ENCODE results near the gene CLDND2. TPM values are rescaled to one million over a fixed set of nuclear protein-coding genes. Genes with fewer than 3 reads are reported as not detected.

The CLDND2 gene
- total RNA-seq, 6 donors from 2014 or later = 0.89 to 3.0 (median 1.7) TPM; not detected in 3

GRCh38 chr19:51361239-51361638 is 7.6 kb downstream of the CLDND2 start:
- Histone ChIP-seq H3K36me3 (no peaks in the 10 kb centered on the region), H3K4me1 (peaks cover 13 to 35% (median 16%) of the 10 kb centered on the region in 4 donors), H3K4me3 (no peak overlapping the region), H3K9me3 (no peaks in the 10 kb centered on the region), H3K27ac (no peak overlapping the region), H3K27me3 (no peaks in the 10 kb centered on the region)
- TF ChIP-seq POLR2A (IDR thresholded peaks at IDR 0.05) = no peak
- TF ChIP-seq, protein P1, sequence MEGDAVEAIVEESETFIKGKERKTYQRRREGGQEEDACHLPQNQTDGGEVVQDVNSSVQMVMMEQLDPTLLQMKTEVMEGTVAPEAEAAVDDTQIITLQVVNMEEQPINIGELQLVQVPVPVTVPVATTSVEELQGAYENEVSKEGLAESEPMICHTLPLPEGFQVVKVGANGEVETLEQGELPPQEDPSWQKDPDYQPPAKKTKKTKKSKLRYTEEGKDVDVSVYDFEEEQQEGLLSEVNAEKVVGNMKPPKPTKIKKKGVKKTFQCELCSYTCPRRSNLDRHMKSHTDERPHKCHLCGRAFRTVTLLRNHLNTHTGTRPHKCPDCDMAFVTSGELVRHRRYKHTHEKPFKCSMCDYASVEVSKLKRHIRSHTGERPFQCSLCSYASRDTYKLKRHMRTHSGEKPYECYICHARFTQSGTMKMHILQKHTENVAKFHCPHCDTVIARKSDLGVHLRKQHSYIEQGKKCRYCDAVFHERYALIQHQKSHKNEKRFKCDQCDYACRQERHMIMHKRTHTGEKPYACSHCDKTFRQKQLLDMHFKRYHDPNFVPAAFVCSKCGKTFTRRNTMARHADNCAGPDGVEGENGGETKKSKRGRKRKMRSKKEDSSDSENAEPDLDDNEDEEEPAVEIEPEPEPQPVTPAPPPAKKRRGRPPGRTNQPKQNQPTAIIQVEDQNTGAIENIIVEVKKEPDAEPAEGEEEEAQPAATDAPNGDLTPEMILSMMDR (IDR thresholded peaks at IDR 0.05) = no peak
- 89 to 96% methylated on average over 7 to 13 of the region's 13 CpGs for WGBS, 2 donors
- DNase-seq (no peak), ATAC-seq (ENCODE audit: low FRiP score in 2 of 2) (no peak)

DNA sequence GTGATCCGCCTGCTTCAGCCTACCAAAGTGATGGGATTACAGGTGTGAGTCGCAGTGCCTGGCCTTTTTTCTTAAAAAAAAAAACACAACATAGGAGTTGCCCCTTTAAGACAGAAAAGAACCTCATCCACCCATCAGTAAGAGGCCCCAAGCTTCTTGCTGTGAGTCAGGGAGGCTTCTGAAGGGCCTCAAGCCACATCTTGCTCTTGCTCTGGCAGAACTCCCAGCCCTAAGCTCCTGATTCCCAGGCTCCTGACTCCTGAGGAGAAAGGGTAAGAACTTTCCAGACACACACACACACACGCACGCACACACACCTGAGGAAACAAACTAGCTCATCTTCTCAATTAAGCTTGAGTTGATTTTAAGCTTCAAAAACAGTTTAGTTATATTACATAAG is 9.5 kb downstream of the CLDND2 start:
- 93 to 96% methylated on average over 4 of the region's 4 CpGs for WGBS, 2 donors

GRCh38 chr19:51357952-51358351 is 10.9 kb downstream of the CLDND2 start:
- H3K36me3 ChIP-seq = peaks cover 0 to 2% (median under 1%) of the 10 kb centered on the region in 4 donors
- ATAC-seq (ENCODE audit: low FRiP score in 2 of 2) = no peak
- TF ChIP-seq POLR2AphosphoS5 (IDR thresholded peaks at IDR 0.05) (no peak), POLR2A (IDR thresholded peaks at IDR 0.05) (no peak), EP300 (IDR thresholded peaks at IDR 0.05) (no peak)
- TF ChIP-seq, protein P1 (IDR thresholded peaks at IDR 0.05) = no peak
- WGBS, 2 donors = 82 to 93% methylated on average over 6 to 7 of the region's 7 CpGs
- H3K4me3 ChIP-seq = no peak overlapping the region
- H3K27ac ChIP-seq = no peak overlapping the region
- H3K9me3 ChIP-seq = no peaks in the 10 kb centered on the region
- H3K27me3 ChIP-seq = no peaks in the 10 kb centered on the region
- DNase-seq = no peak
- peaks cover 0 to 9% (median 2%) of the 10 kb centered on the region in 4 donors for H3K4me1 ChIP-seq

More for the DNA sequence above, 9.5 kb downstream of the CLDND2 start:
- Histone ChIP-seq H3K27me3 (no peaks in the 10 kb centered on the region), H3K4me3 (no peak overlapping the region), H3K4me1 (peaks cover 0 to 23% (median 6%) of the 10 kb centered on the region in 4 donors), H3K9me3 (no peaks in the 10 kb centered on the region), H3K27ac (no peak overlapping the region), H3K36me3 (no peaks in the 10 kb centered on the region)
- no peak for ATAC-seq (ENCODE audit: low FRiP score in 2 of 2)
- DNase-seq = no peak
- no peak for TF ChIP-seq EP300 (IDR thresholded peaks at IDR 0.05)
- TF ChIP-seq POLR2A (IDR thresholded peaks at IDR 0.05) = no peak
- TF ChIP-seq, protein P1 (IDR thresholded peaks at IDR 0.05) = no peak
- TF ChIP-seq POLR2AphosphoS5 (IDR thresholded peaks at IDR 0.05) = no peak

DNA sequence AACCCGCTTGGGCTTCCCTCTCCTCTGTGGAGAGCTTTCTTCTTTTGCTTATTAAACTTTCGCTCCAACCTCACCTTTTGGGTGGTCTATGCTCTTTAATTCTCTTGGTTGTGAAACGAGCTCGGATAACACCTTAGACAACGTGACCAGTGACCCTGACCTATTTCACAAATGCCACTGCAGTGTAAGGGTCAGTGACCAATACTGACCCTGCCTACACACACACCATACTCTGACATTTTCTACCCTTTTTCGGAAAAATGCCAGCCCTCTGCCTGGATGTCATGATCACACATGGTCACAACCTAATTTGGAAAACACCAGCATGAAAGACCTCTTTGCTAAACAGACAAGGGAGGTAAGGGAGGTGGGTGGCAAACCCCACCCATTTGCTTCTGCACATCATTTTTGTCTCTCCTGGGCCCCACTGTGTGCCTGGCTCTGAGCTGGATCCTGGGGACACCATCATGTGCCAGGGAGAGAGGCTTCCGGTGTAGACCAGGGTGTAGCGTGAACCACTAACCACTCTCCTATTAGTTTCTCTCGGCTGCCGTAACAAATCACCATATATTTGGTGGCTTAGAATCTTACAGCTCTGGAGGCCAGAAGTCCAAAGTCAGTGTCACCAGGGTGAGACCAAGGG is 12.5 kb downstream of the CLDND2 start:
- no peak for DNase-seq
- Histone ChIP-seq H3K4me1 (no peaks in the 10 kb centered on the region), H3K36me3 (peaks cover 0 to 19% (median 13%) of the 10 kb centered on the region in 4 donors), H3K27me3 (no peaks in the 10 kb centered on the region), H3K4me3 (no peak overlapping the region), H3K9me3 (no peaks in the 10 kb centered on the region), H3K27ac (no peak overlapping the region)
- TF ChIP-seq POLR2A (IDR thresholded peaks at IDR 0.05) (no peak), EP300 (IDR thresholded peaks at IDR 0.05) (no peak), POLR2AphosphoS5 (IDR thresholded peaks at IDR 0.05) (no peak)
- TF ChIP-seq, protein P1 (IDR thresholded peaks at IDR 0.05) = no peak
- WGBS, 2 donors = 95 to 97% methylated on average over 10 of the region's 10 CpGs
- no peak for ATAC-seq (ENCODE audit: low FRiP score in 2 of 2)

DNA sequence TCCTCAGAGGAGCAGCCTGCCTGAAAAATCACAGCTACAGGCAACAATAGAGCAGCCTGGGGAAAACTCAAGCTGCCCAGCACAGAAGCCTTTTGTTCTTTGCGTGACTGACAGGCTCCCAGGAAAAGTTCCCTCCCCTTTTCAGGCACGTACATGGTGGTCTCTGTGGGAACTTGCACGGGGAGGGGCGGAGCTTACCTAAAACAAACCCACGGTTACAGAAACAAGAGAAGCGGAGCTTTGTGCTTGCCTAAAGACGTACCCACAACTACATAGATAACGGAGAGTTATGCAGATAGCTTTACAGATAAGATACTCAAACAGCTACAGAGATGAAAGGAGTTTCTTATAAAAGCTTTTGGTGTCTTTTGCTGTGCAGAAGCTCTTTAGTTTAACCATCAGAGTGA is 14.1 kb downstream of the CLDND2 start:
- Histone ChIP-seq H3K36me3 (peaks cover 0 to 34% (median 26%) of the 10 kb centered on the region in 4 donors), H3K27me3 (no peaks in the 10 kb centered on the region), H3K4me1 (no peaks in the 10 kb centered on the region), H3K27ac (no peak overlapping the region), H3K4me3 (no peak overlapping the region), H3K9me3 (no peaks in the 10 kb centered on the region)
- ATAC-seq (ENCODE audit: low FRiP score in 2 of 2) (no peak), DNase-seq (no peak)
- TF ChIP-seq POLR2A (IDR thresholded peaks at IDR 0.05) = no peak
- TF ChIP-seq, protein P1 (IDR thresholded peaks at IDR 0.05) = no peak
- no peak for TF ChIP-seq POLR2AphosphoS5 (IDR thresholded peaks at IDR 0.05)
- no peak for TF ChIP-seq EP300 (IDR thresholded peaks at IDR 0.05)
- WGBS, 2 donors = 61 to 74% methylated on average over 8 of the region's 8 CpGs

All from upper lobe of left lung (tissue), 6 donors.